Activated CD8-positive, alpha-beta T cell treated with anti-CD3 and anti-CD28 coated beads for 36 hours (primary cell): ENCODE data around the gene CEP70. TPM values are rescaled to one million over a fixed set of nuclear protein-coding genes. Genes with fewer than 3 reads are reported as not detected.

Experiments used
- ATAC-seq: fragments of 200-7000 bp; cut with Tn5 transposase; one replicate; pipeline ENCODE4 v1.10.0; 2021; ENCODE audit warnings: mild to moderate bottlenecking, moderate library complexity
- CTCF ChIA-PET: fragments of 350-600 bp; sonication (Branson Sonifier 250); formaldehyde crosslinking; loops from one replicate; lab custom pipeline; 2021; ENCODE audit warnings: antibody characterized with exemption; lab: Charles Lee
- POLR2A ChIA-PET: fragments of 350-600 bp; sonication (Branson Sonifier 250); formaldehyde crosslinking; loops from one replicate; lab custom pipeline; 2021; ENCODE audit warnings: antibody characterized with exemption; lab: Charles Lee
- DNase-seq: peaks from one replicate; pipeline ENCODE4 v3.0.0-alpha.2; 2020
- H3K27ac Mint-ChIP-seq: one replicate; pipeline ENCODE4 v1.8.0; 2021; ENCODE audit warnings: mild to moderate bottlenecking, mixed read lengths
- H3K27me3 Mint-ChIP-seq: one replicate; pipeline ENCODE4 v1.8.0; 2021; ENCODE audit warnings: mixed read lengths
- H3K36me3 Mint-ChIP-seq: one replicate; pipeline ENCODE4 v1.8.0; 2021; ENCODE audit warnings: low read depth, mixed read lengths
- H3K4me1 Mint-ChIP-seq: one replicate; pipeline ENCODE4 v1.8.0; 2021; ENCODE audit warnings: low read depth, mixed read lengths
- H3K4me3 Mint-ChIP-seq: one replicate; pipeline ENCODE4 v1.8.0; 2021; ENCODE audit warnings: mild to moderate bottlenecking, moderate library complexity, mixed read lengths
- H3K9me3 Mint-ChIP-seq: one replicate; pipeline ENCODE4 v1.8.0; 2021; ENCODE audit warnings: mixed read lengths
- intact Hi-C: fragments of 100-400 bp; cut with micrococcal nuclease; formaldehyde crosslinking; loops from one replicate; pipeline ENCODE4 v1.10.0; 2022
- total RNA-seq, 2 experiments: library from RNA; stranded (reverse); gene quantifications; one replicate each; pipeline ENCODE4 v1.2.3, GENCODE V29; 2021
- TF ChIP-seq, protein P1 (sequence below): fragments of 200-600 bp; IDR thresholded peaks from one replicate; pipeline ENCODE4 v1.8.0; 2022; ENCODE audit warnings: antibody characterized with exemption, mild to moderate bottlenecking

The CEP70 gene
- total RNA-seq, 2 experiments from 2014 or later = 11.5 to 14.8 TPM

DNA sequence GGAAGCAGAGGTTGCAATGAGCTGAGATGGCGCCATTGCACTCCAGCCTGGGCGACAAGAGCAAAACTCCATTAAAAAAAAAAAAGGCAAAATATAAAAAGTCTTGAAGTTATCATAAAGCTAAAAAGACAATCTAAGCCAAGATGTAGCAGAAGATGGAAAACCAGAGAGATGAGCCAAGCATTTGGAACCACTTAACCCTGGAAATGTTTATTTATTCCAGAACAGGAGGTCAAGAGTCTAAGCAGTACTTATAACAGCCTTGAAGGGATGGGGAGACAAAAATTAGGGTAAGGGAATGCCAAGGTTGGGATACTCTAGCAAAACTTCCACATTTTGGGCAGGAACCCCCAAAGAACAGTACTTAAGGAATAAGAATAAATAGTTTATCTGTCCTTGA lies 44.6 kb upstream of the CEP70 start:
- Mint-ChIP-seq H3K4me1 (no peaks in the 10 kb centered on the region), H3K36me3 (peaks cover 2% of the 10 kb centered on the region), H3K9me3 (peaks cover 23% of the 10 kb centered on the region), H3K27me3 (no peaks in the 10 kb centered on the region), H3K27ac (no peak overlapping the region), H3K4me3 (no peak overlapping the region)
- CTCF ChIA-PET = no interaction called here
- ATAC-seq (no peak), DNase-seq (no peak)
- intact Hi-C loops = no loop called here
- TF ChIP-seq, protein P1, sequence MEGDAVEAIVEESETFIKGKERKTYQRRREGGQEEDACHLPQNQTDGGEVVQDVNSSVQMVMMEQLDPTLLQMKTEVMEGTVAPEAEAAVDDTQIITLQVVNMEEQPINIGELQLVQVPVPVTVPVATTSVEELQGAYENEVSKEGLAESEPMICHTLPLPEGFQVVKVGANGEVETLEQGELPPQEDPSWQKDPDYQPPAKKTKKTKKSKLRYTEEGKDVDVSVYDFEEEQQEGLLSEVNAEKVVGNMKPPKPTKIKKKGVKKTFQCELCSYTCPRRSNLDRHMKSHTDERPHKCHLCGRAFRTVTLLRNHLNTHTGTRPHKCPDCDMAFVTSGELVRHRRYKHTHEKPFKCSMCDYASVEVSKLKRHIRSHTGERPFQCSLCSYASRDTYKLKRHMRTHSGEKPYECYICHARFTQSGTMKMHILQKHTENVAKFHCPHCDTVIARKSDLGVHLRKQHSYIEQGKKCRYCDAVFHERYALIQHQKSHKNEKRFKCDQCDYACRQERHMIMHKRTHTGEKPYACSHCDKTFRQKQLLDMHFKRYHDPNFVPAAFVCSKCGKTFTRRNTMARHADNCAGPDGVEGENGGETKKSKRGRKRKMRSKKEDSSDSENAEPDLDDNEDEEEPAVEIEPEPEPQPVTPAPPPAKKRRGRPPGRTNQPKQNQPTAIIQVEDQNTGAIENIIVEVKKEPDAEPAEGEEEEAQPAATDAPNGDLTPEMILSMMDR = no peak
- POLR2A ChIA-PET = no interaction called here

DNA sequence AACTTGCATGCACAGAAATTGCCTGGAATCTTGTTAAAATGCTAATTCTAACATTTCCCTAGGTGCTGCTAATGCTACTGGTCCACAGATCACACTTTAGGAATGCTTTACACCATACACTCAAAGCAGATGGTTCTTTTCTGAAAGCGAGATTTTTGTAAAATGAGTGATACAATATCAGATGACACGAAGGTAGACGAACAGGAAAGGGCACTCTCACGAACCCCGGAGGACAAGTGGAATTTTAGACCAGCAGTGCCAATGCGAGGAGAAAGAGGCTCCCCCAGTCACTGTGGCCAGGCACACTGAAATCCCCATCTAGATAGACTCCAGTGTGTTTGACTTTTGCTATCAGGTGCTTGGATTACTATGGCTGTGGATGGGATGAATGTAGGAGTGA lies 35.5 kb upstream of the CEP70 start:
- Mint-ChIP-seq H3K4me1 (no peaks in the 10 kb centered on the region), H3K27me3 (no peaks in the 10 kb centered on the region), H3K4me3 (no peak overlapping the region), H3K27ac (no peak overlapping the region), H3K9me3 (no peaks in the 10 kb centered on the region), H3K36me3 (peaks cover 2% of the 10 kb centered on the region)
- intact Hi-C loops = no loop called here
- DNase-seq = no peak
- POLR2A ChIA-PET = no interaction called here
- CTCF ChIA-PET = interaction anchor here (2.3 kb wide), 1 partner anchor 293 kb away, joined by 5 read pairs; no protein-coding TSS in a partner anchor
- ATAC-seq = no peak
- TF ChIP-seq, protein P1 = no peak

DNA sequence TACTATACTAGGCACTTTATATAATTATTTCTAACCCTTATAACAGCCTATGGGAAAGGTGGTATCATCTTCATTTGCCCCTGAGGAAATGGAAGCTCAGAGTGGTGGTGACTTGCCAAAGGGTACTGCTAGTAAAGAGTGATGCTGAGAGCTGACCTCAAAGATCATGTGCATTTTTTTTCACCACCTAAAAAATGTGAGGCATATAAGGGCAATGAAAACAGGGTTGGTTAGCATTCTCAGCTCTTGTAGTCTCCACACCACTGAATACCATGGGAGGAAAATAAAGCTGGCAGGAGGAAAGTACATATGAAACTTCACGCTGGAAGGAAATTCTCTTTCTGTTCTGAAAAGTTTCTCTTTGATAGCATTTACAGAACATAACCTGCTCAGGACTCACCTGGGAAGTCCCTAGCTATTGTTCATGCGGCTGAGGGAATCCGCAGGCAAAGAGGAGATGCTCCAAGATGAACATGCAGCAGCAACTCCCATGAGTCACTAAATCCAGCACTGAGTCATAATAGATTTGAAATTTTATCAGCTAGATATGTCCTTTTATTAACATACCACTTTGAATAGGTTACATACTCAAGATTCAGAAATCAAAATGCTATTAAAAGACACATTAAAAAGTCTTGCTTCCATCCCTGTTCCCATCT lies 31.8 kb upstream of the CEP70 start:
- no peak for ATAC-seq
- H3K4me1 Mint-ChIP-seq = no peaks in the 10 kb centered on the region
- no peaks in the 10 kb centered on the region for H3K36me3 Mint-ChIP-seq
- H3K9me3 Mint-ChIP-seq = no peaks in the 10 kb centered on the region
- no peak overlapping the region for H3K4me3 Mint-ChIP-seq
- no peak for DNase-seq
- ChIA-PET POLR2A (no interaction called here), CTCF (interaction anchor here (1.0 to 1.4 kb wide), 3 partner anchors 29 to 297 kb away, joined by 3 read pairs; no protein-coding TSS in a partner anchor)
- no peak overlapping the region for H3K27ac Mint-ChIP-seq
- TF ChIP-seq, protein P1 = no peak
- intact Hi-C loops = no loop called here
- H3K27me3 Mint-ChIP-seq = no peaks in the 10 kb centered on the region

DNA sequence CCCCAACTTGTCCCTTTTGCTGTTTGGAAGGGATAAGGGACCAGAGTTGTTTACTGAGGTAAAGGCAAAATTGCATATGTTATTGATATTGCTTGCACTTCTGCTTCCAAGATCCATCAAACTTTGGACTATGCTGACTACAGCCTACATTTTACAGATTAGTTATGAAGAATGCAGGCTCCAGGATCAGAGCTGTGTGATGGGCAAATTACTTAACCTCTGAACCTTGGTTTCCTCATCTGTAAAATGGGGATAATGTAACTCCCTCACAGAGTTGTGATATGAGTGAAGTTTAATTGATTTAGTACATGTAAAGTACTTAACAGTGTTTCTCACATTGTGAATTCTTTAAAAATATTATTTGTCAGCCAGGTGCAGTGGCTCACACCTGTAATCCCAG lies 30.5 kb upstream of the CEP70 start:
- no peaks in the 10 kb centered on the region for H3K27me3 Mint-ChIP-seq
- no peak for DNase-seq
- H3K9me3 Mint-ChIP-seq = no peaks in the 10 kb centered on the region
- intact Hi-C loops = no loop called here
- no peak overlapping the region for H3K4me3 Mint-ChIP-seq
- H3K27ac Mint-ChIP-seq = no peak overlapping the region
- H3K4me1 Mint-ChIP-seq = no peaks in the 10 kb centered on the region
- H3K36me3 Mint-ChIP-seq = no peaks in the 10 kb centered on the region
- no peak for ATAC-seq
- POLR2A ChIA-PET = no interaction called here
- CTCF ChIA-PET = interaction anchor here (1.0 to 1.4 kb wide), 2 partner anchors 291 to 299 kb away, joined by 3 read pairs; no protein-coding TSS in a partner anchor
- TF ChIP-seq, protein P1 = no peak

DNA sequence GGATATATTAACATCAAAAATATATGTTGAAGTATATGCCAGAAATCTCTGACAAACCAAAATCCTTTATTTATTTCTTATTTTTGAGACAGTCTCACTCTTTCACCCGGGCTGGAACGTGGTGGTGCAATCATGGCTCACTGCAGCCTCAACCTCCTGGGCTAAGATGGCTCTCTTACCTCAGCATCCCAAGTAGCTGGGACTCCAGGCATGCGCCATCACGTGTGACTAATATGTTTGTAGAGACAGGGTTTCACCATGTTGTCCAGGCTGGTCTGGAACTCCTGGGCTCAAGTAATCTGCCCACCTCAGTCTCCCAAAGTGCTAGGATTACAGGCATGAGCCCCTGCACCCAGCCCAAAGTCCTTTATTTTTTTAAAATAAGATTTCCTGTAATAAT lies 26.4 kb upstream of the CEP70 start:
- CTCF ChIA-PET = interaction anchor here (0.6 to 1.9 kb wide), 4 partner anchors 26 to 295 kb away, joined by 3 to 5 read pairs (median 4); no protein-coding TSS in a partner anchor
- intact Hi-C loops = no loop called here
- TF ChIP-seq, protein P1 = no peak
- Mint-ChIP-seq H3K36me3 (no peaks in the 10 kb centered on the region), H3K27me3 (no peaks in the 10 kb centered on the region), H3K4me1 (no peaks in the 10 kb centered on the region), H3K27ac (no peak overlapping the region), H3K9me3 (no peaks in the 10 kb centered on the region), H3K4me3 (no peak overlapping the region)
- ATAC-seq (no peak), DNase-seq (no peak)
- POLR2A ChIA-PET = no interaction called here
